Breast epithelium (tissue), 4 donors: ENCODE results near the gene AJUBA. TPM values are rescaled to one million over a fixed set of nuclear protein-coding genes. Genes with fewer than 3 reads are reported as not detected.
"Not testable (repeated sequence)": the region's sequence is repeated elsewhere in the genome, so short reads cannot be mapped to it uniquely, and the experiment has no call there.

ENCODE experiments used
- DNase-seq, 2 donors: peaks; one replicate each; pipeline ENCODE4 v3.0.0-alpha.2; 2019; ENCODE audit warnings: low spot score in 2 of 2
- H3K27ac ChIP-seq, 2 donors: fragments of 200-600 bp; sonication (generic) in 1 of 2; one replicate each; pipeline ENCODE4 v1.5.1; 2016 to 2019; ENCODE audit warnings: mild to moderate bottlenecking in 1 of 2
- H3K27me3 ChIP-seq, 2 donors: fragments of 200-600 bp; sonication (generic) in 1 of 2; one replicate each; pipeline versions ENCODE4 v1.5.1 to v1.6.0; 2017 to 2019; ENCODE audit warnings: control low read depth in 1 of 2, mild to moderate bottlenecking in 1 of 2
- H3K36me3 ChIP-seq: fragments of 200-600 bp; one replicate; pipeline ENCODE4 v1.5.1; 2019
- H3K4me1 ChIP-seq, 2 donors: fragments of 200-600 bp; sonication (generic); one replicate each; pipeline ENCODE4 v1.5.1; 2016 to 2019; ENCODE audit warnings: control low read depth in 1 of 2
- H3K4me3 ChIP-seq, 3 donors: fragments of 200-600 bp; sonication (generic); 1 replicate in 2 of 3; 2 replicates in 1 of 3; pipeline ENCODE4 v1.5.1; 2016 to 2019; ENCODE audit warnings: mild to moderate bottlenecking in 3 of 3, moderate library complexity in 2 of 3
- H3K9me3 ChIP-seq, 2 donors: fragments of 200-600 bp; sonication (generic) in 1 of 2; one replicate each; pipeline ENCODE4 v1.5.1; 2016 to 2019; ENCODE audit warnings: control low read depth in 1 of 2
- POLR2A ChIP-seq: fragments of 450-650 bp; IDR thresholded peaks from one replicate; pipeline ENCODE4 v1.6.1; 2016; ENCODE audit warnings: antibody characterized with exemption, mild to moderate bottlenecking, moderate library complexity
- POLR2AphosphoS5 ChIP-seq, 3 donors: sonication (generic); formaldehyde crosslinking; IDR thresholded peaks; one replicate each; pipeline ENCODE4 v1.6.1; 2017; ENCODE audit warnings: antibody characterized with exemption in 3 of 3
- intact Hi-C: fragments of 100-400 bp; cut with DNase I; formaldehyde crosslinking; loops from one replicate; pipeline ENCODE4 v1.15.1; 2023; ENCODE audit warnings: low total_unique reads
- total RNA-seq, 3 donors: library from RNA; depleted of rRNA; stranded (reverse); fragments of >200 nt; gene quantifications; one replicate each; pipeline ENCODE4 v1.1.0, GENCODE V29; 2016
- TF ChIP-seq, protein P1 (sequence below), 3 donors: fragments of 450-650 bp; IDR thresholded peaks; one replicate each; pipeline ENCODE4 v1.5.1; 2016 to 2017; ENCODE audit warnings: antibody characterized with exemption in 3 of 3, mild to moderate bottlenecking in 3 of 3, moderate library complexity in 3 of 3

Gene AJUBA
- total RNA-seq, 3 donors from 2014 or later, result 3.2 to 24.0 (median 18.7) TPM

DNA sequence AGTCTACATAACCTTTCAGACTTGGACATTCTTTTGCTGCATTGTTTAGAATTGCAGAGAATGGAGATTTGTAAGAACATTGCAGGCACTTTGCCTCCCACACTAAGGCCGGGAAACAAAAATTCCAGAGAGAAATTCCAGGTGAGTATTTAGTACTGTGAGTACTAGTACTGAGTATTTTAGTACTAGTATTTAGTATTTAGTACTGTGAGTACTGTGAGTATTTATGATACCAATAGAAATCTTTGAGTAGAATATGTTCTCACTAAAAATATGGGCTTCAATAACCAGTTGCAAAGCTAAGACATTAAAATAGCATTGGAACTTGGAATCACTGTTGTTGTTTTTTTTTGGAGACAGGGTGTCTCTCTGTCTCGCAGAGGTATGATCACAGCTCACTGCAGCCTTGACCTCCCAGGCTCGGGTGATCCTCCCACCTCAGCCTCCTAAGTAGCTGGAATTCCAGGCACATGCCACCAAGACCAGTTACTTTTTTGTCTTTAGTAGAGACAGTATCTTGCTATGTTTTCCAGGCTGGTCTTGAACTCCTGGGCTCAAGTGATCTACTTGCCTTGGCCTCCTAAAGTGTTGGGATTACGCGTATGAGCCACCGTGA lies 20.2 kb downstream of the AJUBA start:
- no peak overlapping the region for H3K27ac ChIP-seq
- TF ChIP-seq POLR2A (no peak), POLR2AphosphoS5 (IDR thresholded peaks at IDR 0.05) (no peak)
- TF ChIP-seq, protein P1, sequence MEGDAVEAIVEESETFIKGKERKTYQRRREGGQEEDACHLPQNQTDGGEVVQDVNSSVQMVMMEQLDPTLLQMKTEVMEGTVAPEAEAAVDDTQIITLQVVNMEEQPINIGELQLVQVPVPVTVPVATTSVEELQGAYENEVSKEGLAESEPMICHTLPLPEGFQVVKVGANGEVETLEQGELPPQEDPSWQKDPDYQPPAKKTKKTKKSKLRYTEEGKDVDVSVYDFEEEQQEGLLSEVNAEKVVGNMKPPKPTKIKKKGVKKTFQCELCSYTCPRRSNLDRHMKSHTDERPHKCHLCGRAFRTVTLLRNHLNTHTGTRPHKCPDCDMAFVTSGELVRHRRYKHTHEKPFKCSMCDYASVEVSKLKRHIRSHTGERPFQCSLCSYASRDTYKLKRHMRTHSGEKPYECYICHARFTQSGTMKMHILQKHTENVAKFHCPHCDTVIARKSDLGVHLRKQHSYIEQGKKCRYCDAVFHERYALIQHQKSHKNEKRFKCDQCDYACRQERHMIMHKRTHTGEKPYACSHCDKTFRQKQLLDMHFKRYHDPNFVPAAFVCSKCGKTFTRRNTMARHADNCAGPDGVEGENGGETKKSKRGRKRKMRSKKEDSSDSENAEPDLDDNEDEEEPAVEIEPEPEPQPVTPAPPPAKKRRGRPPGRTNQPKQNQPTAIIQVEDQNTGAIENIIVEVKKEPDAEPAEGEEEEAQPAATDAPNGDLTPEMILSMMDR (IDR thresholded peaks at IDR 0.05), result no peak
- no peak overlapping the region for H3K4me3 ChIP-seq
- no peaks in the 10 kb centered on the region for H3K27me3 ChIP-seq
- intact Hi-C loops, result no loop called here
- H3K9me3 ChIP-seq, result no peaks in the 10 kb centered on the region
- no peaks in the 10 kb centered on the region for H3K36me3 ChIP-seq
- no peaks in the 10 kb centered on the region for H3K4me1 ChIP-seq
- DNase-seq, result no peak

- intact Hi-C loops, result loop anchor here (5.0 kb wide), 1 partner anchor 256 kb away; no protein-coding TSS in a partner anchor
- no peak for TF ChIP-seq POLR2AphosphoS5 (IDR thresholded peaks at IDR 0.05)
- no peak for TF ChIP-seq POLR2A
- TF ChIP-seq, protein P1 (IDR thresholded peaks at IDR 0.05), result no peak
- H3K4me1 ChIP-seq, result no peaks in the 10 kb centered on the region
- H3K27ac ChIP-seq, result peak overlapping the region; percentile 95
- H3K9me3 ChIP-seq, result no peaks in the 10 kb centered on the region
- H3K36me3 ChIP-seq, result no peaks in the 10 kb centered on the region
- no peaks in the 10 kb centered on the region for H3K27me3 ChIP-seq
- no peak for DNase-seq
- peak overlapping the region; percentile 59 to 74 (median 72) for H3K4me3 ChIP-seq
Measured at GRCh38 chr14:22955702-22956569, 26.4 kb downstream of the AJUBA start.

DNA sequence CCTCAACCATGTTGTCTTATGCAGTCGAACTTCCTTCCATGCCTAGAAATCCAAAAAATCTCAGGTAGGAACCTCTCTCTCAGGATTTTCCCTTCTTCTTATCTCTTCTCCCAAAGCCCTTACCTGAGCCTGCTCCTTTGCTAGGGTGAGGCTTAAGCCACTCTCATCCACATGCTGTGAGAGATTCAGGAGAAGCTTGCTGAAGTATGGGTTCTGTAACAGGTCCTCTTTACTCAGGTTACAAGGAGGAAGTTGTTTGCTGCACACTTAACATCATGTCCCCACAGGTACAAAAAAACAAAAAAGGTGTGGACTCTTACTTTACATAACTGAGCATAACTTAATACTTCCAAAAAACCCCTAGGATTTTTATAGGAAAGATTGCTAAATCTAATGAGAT lies 29.9 kb downstream of the AJUBA start:
- DNase-seq, result no peak
- Histone ChIP-seq H3K36me3 (no peaks in the 10 kb centered on the region), H3K9me3 (no peaks in the 10 kb centered on the region), H3K27me3 (no peaks in the 10 kb centered on the region), H3K4me1 (no peaks in the 10 kb centered on the region), H3K27ac (no peak overlapping the region), H3K4me3 (no peak overlapping the region)
- intact Hi-C loops, result no loop called here
- TF ChIP-seq, protein P1 (IDR thresholded peaks at IDR 0.05), result no peak
- TF ChIP-seq POLR2A (no peak), POLR2AphosphoS5 (IDR thresholded peaks at IDR 0.05) (no peak)

DNA sequence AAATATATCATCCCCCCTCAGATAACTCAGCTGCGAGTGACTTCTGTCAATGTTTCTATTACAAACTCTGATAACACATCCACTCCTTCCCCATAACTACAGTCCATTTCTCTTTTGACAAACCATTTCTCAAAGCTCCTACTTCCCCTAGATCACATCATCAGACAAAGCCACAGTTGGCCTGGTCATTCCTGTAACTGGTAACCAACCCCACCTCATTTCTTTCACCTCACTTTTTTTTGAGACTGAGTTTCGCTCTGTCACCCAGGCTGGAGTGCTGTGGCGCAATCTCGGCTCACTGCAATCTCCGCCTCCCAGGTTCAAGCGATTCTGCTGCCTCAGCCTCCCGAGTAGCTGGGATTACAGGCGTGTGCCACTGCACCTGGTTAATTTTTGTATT lies 30.6 kb downstream of the AJUBA start:
- H3K4me3 ChIP-seq, H3K9me3 ChIP-seq, DNase-seq, H3K27ac ChIP-seq, intact Hi-C loops, H3K36me3 ChIP-seq, H3K27me3 ChIP-seq, H3K4me1 ChIP-seq: not testable (repeated sequence)

- intact Hi-C loops, result no loop called here
- TF ChIP-seq, protein P1 (IDR thresholded peaks at IDR 0.05), result no peak
- TF ChIP-seq POLR2AphosphoS5 (IDR thresholded peaks at IDR 0.05) (no peak), POLR2A (no peak)
- H3K27ac ChIP-seq, result no peak overlapping the region
- H3K4me1 ChIP-seq, result no peaks in the 10 kb centered on the region
- no peaks in the 10 kb centered on the region for H3K27me3 ChIP-seq
- H3K4me3 ChIP-seq, result no peak overlapping the region
- no peaks in the 10 kb centered on the region for H3K36me3 ChIP-seq
- DNase-seq, result no peak
- no peaks in the 10 kb centered on the region for H3K9me3 ChIP-seq
Measured at GRCh38 chr14:22945642-22946041, 36.7 kb downstream of the AJUBA start.
